GM21423 (cell line): ENCODE results near the gene RASSF5.
"Not testable (repeated sequence)": the region's sequence is repeated elsewhere in the genome, so short reads cannot be mapped to it uniquely, and the experiment has no call there.

Experiments used
- ATAC-seq: cut with Tn5 transposase; IDR thresholded peaks from one replicate; pipeline ENCODE4 v1.9.1; 2021; ENCODE audit warnings: mild to moderate bottlenecking, moderate library complexity; ENCODE audit not compliant: unreplicated experiment

The RASSF5 gene

GRCh38 chr1:206476058-206476457 lies 31.3 kb upstream of the RASSF5 start:
- ATAC-seq, result no peak

- ATAC-seq, result no peak
Measured at GRCh38 chr1:206476591-206476990, 30.7 kb upstream of the RASSF5 start.

- no peak for ATAC-seq
Measured at GRCh38 chr1:206477110-206477509, 30.2 kb upstream of the RASSF5 start.

- no peak for ATAC-seq
Measured at GRCh38 chr1:206477581-206478380, 29.6 kb upstream of the RASSF5 start.

- ATAC-seq, result no peak
Measured at GRCh38 chr1:206478746-206479145, 28.6 kb upstream of the RASSF5 start.

- no peak for ATAC-seq
Measured at GRCh38 chr1:206479183-206480125, 27.9 kb upstream of the RASSF5 start.

- ATAC-seq, result no peak
Measured at GRCh38 chr1:206480211-206480610, 27.1 kb upstream of the RASSF5 start.

- no peak for ATAC-seq
Measured at GRCh38 chr1:206482611-206483010, 24.7 kb upstream of the RASSF5 start.

- not testable (repeated sequence) for ATAC-seq
Measured at GRCh38 chr1:206483864-206484263, 23.5 kb upstream of the RASSF5 start.

- no peak for ATAC-seq
Measured at GRCh38 chr1:206484901-206485300, 22.4 kb upstream of the RASSF5 start.

- ATAC-seq, result no peak
Measured at GRCh38 chr1:206486995-206487788, 20.1 kb upstream of the RASSF5 start.

GRCh38 chr1:206487970-206488369 lies 19.4 kb upstream of the RASSF5 start:
- ATAC-seq, result no peak

GRCh38 chr1:206488466-206488865 lies 18.9 kb upstream of the RASSF5 start:
- ATAC-seq, result no peak

- ATAC-seq, result peak; percentile 54
Measured at GRCh38 chr1:206489980-206490770, 17.2 kb upstream of the RASSF5 start.

- no peak for ATAC-seq
Measured at GRCh38 chr1:206490771-206491405, 16.4 kb upstream of the RASSF5 start.

GRCh38 chr1:206491616-206492015 lies 15.7 kb upstream of the RASSF5 start:
- ATAC-seq, result no peak

GRCh38 chr1:206492589-206492988 lies 14.7 kb upstream of the RASSF5 start:
- ATAC-seq, result no peak

GRCh38 chr1:206493279-206493678 lies 14.1 kb upstream of the RASSF5 start:
- no peak for ATAC-seq

GRCh38 chr1:206495011-206495461 lies 12.3 kb upstream of the RASSF5 start:
- no peak for ATAC-seq
